Activated T-cell treated with anti-CD3 and anti-CD28 coated beads, Interleukin-2, amount 50 U/mL, for 4 hours (primary cell): ENCODE measurements around the gene UBAP2. TPM values are rescaled to one million over a fixed set of nuclear protein-coding genes. Genes with fewer than 3 reads are reported as not detected.
"Not testable (repeated sequence)": the region's sequence is repeated elsewhere in the genome, so short reads cannot be mapped to it uniquely, and the experiment has no call there.

Experiments
- ATAC-seq, 2 donors: fragments of 200-7000 bp; cut with Tn5 transposase; one replicate each; pipeline ENCODE4 v1.10.0; 2021
- DNase-seq: peaks from one replicate; pipeline ENCODE4 v3.0.0-alpha.2; 2020
- H3K27me3 Mint-ChIP-seq: one replicate; pipeline ENCODE4 v1.8.0; 2021; ENCODE audit warnings: low read depth, mixed read lengths
- H3K36me3 Mint-ChIP-seq: one replicate; pipeline ENCODE4 v1.8.0; 2022; ENCODE audit warnings: mixed read lengths; ENCODE audit not compliant: insufficient read depth
- H3K4me1 Mint-ChIP-seq: one replicate; pipeline ENCODE4 v1.8.0; 2021; ENCODE audit warnings: low read depth, mixed read lengths
- H3K4me3 Mint-ChIP-seq: one replicate; pipeline ENCODE4 v1.8.0; 2021; ENCODE audit warnings: mild to moderate bottlenecking, moderate library complexity, mixed read lengths
- H3K9me3 Mint-ChIP-seq: one replicate; pipeline ENCODE4 v1.8.0; 2021; ENCODE audit warnings: mixed read lengths
- total RNA-seq, 3 donors: library from RNA; stranded (reverse); gene quantifications; one replicate each; pipeline ENCODE4 v1.2.1, GENCODE V29; 2021

Gene UBAP2
- total RNA-seq, 3 donors from 2014 or later, result 47.9 to 59.4 (median 52.3) TPM

- Mint-ChIP-seq H3K36me3 (peaks cover 16% of the 10 kb centered on the region), H3K27me3 (no peaks in the 10 kb centered on the region), H3K4me3 (no peak overlapping the region), H3K4me1 (peaks cover 11% of the 10 kb centered on the region), H3K9me3 (no peaks in the 10 kb centered on the region)
- ATAC-seq (no peak), DNase-seq (no peak)
Measured at GRCh38 chr9:34034698-34035065, 14.0 kb downstream of the UBAP2 start.

GRCh38 chr9:34032631-34033030 lies 16.1 kb downstream of the UBAP2 start:
- peaks cover 15% of the 10 kb centered on the region for H3K36me3 Mint-ChIP-seq
- DNase-seq, result no peak
- no peak for ATAC-seq
- no peaks in the 10 kb centered on the region for H3K9me3 Mint-ChIP-seq
- no peak overlapping the region for H3K4me3 Mint-ChIP-seq
- H3K4me1 Mint-ChIP-seq, result peaks cover 11% of the 10 kb centered on the region
- H3K27me3 Mint-ChIP-seq, result no peaks in the 10 kb centered on the region

- H3K9me3 Mint-ChIP-seq, result no peaks in the 10 kb centered on the region
Measured at GRCh38 chr9:34027845-34028574, 20.7 kb downstream of the UBAP2 start.

GRCh38 chr9:34025811-34026210 lies 22.9 kb downstream of the UBAP2 start:
- Mint-ChIP-seq H3K27me3 (no peaks in the 10 kb centered on the region), H3K4me1 (peaks cover 5% of the 10 kb centered on the region), H3K9me3 (no peaks in the 10 kb centered on the region), H3K36me3 (peaks cover 6% of the 10 kb centered on the region), H3K4me3 (no peak overlapping the region)
- DNase-seq, result no peak
- no peak for ATAC-seq

More at GRCh38 chr9:34027845-34028574, 20.7 kb downstream of the UBAP2 start:
- DNase-seq (no peak), ATAC-seq (no peak)
- H3K36me3 Mint-ChIP-seq, result peaks cover 11% of the 10 kb centered on the region
- H3K4me3 Mint-ChIP-seq, result no peak overlapping the region
- peaks cover 5% of the 10 kb centered on the region for H3K4me1 Mint-ChIP-seq
- no peaks in the 10 kb centered on the region for H3K27me3 Mint-ChIP-seq

- no peak overlapping the region for H3K4me3 Mint-ChIP-seq
- H3K9me3 Mint-ChIP-seq, result no peaks in the 10 kb centered on the region
- ATAC-seq (no peak), DNase-seq (no peak)
- peaks cover 6% of the 10 kb centered on the region for H3K36me3 Mint-ChIP-seq
- H3K4me1 Mint-ChIP-seq, result peaks cover 5% of the 10 kb centered on the region
- no peaks in the 10 kb centered on the region for H3K27me3 Mint-ChIP-seq
Measured at GRCh38 chr9:34025062-34025461, 23.6 kb downstream of the UBAP2 start.

GRCh38 chr9:34024476-34024875 lies 24.2 kb downstream of the UBAP2 start:
- H3K9me3 Mint-ChIP-seq, H3K4me1 Mint-ChIP-seq, H3K36me3 Mint-ChIP-seq, DNase-seq, ATAC-seq, H3K27me3 Mint-ChIP-seq, H3K4me3 Mint-ChIP-seq: not testable (repeated sequence)

GRCh38 chr9:34016149-34016548 lies 32.5 kb downstream of the UBAP2 start:
- H3K27me3 Mint-ChIP-seq, result no peaks in the 10 kb centered on the region
- ATAC-seq, result no peak
- no peaks in the 10 kb centered on the region for H3K9me3 Mint-ChIP-seq
- no peak for DNase-seq
- no peak overlapping the region for H3K4me3 Mint-ChIP-seq
- peaks cover 8% of the 10 kb centered on the region for H3K36me3 Mint-ChIP-seq
- H3K4me1 Mint-ChIP-seq, result no peaks in the 10 kb centered on the region

- DNase-seq, result no peak
- Mint-ChIP-seq H3K4me1 (no peaks in the 10 kb centered on the region), H3K4me3 (no peak overlapping the region), H3K36me3 (peaks cover 14% of the 10 kb centered on the region), H3K27me3 (no peaks in the 10 kb centered on the region), H3K9me3 (no peaks in the 10 kb centered on the region)
- no peak for ATAC-seq
Measured at GRCh38 chr9:34010979-34011378, 37.7 kb downstream of the UBAP2 start.

GRCh38 chr9:34001951-34002350 lies 46.7 kb downstream of the UBAP2 start:
- no peaks in the 10 kb centered on the region for H3K4me1 Mint-ChIP-seq

GRCh38 chr9:34001298-34001697 lies 47.4 kb downstream of the UBAP2 start:
- H3K4me1 Mint-ChIP-seq, result no peaks in the 10 kb centered on the region
- H3K9me3 Mint-ChIP-seq, result no peaks in the 10 kb centered on the region
- H3K4me3 Mint-ChIP-seq, result no peak overlapping the region
- no peaks in the 10 kb centered on the region for H3K27me3 Mint-ChIP-seq
- peaks cover 21% of the 10 kb centered on the region for H3K36me3 Mint-ChIP-seq
- DNase-seq (no peak), ATAC-seq (no peak)

More at GRCh38 chr9:34001951-34002350, 46.7 kb downstream of the UBAP2 start:
- Mint-ChIP-seq H3K4me3 (no peak overlapping the region), H3K27me3 (no peaks in the 10 kb centered on the region), H3K9me3 (no peaks in the 10 kb centered on the region), H3K36me3 (peaks cover 17% of the 10 kb centered on the region)
- ATAC-seq (no peak), DNase-seq (no peak)

GRCh38 chr9:33995449-33995848 lies 53.2 kb downstream of the UBAP2 start:
- ATAC-seq (no peak), DNase-seq (no peak)
- H3K4me1 Mint-ChIP-seq, result no peaks in the 10 kb centered on the region
- H3K27me3 Mint-ChIP-seq, result no peaks in the 10 kb centered on the region
- H3K4me3 Mint-ChIP-seq, result no peak overlapping the region
- no peaks in the 10 kb centered on the region for H3K9me3 Mint-ChIP-seq
- peaks cover 24% of the 10 kb centered on the region for H3K36me3 Mint-ChIP-seq

- Mint-ChIP-seq H3K36me3 (peaks cover 33% of the 10 kb centered on the region), H3K4me1 (peaks cover 13% of the 10 kb centered on the region), H3K27me3 (no peaks in the 10 kb centered on the region), H3K4me3 (no peak overlapping the region), H3K9me3 (no peaks in the 10 kb centered on the region)
- DNase-seq, result no peak
- ATAC-seq, result no peak
Measured at GRCh38 chr9:33993104-33993503, 55.6 kb downstream of the UBAP2 start.

- DNase-seq (no peak), ATAC-seq (no peak)
- no peaks in the 10 kb centered on the region for H3K27me3 Mint-ChIP-seq
- H3K36me3 Mint-ChIP-seq, result peaks cover 31% of the 10 kb centered on the region
- no peaks in the 10 kb centered on the region for H3K9me3 Mint-ChIP-seq
- H3K4me3 Mint-ChIP-seq, result no peak overlapping the region
- peaks cover 13% of the 10 kb centered on the region for H3K4me1 Mint-ChIP-seq
Measured at GRCh38 chr9:33992632-33993031, 56.1 kb downstream of the UBAP2 start.

GRCh38 chr9:33988219-33988890 lies 60.3 kb downstream of the UBAP2 start:
- Mint-ChIP-seq H3K4me1 (peaks cover 13% of the 10 kb centered on the region), H3K36me3 (peaks cover 24% of the 10 kb centered on the region), H3K27me3 (no peaks in the 10 kb centered on the region), H3K9me3 (no peaks in the 10 kb centered on the region), H3K4me3 (peak overlapping the region; percentile 22)
- DNase-seq (no peak), ATAC-seq (peak; percentile 93 to 98)

- peaks cover 19% of the 10 kb centered on the region for H3K36me3 Mint-ChIP-seq
- H3K27me3 Mint-ChIP-seq, result no peaks in the 10 kb centered on the region
- H3K4me1 Mint-ChIP-seq, result no peaks in the 10 kb centered on the region
- ATAC-seq (no peak), DNase-seq (no peak)
- no peaks in the 10 kb centered on the region for H3K9me3 Mint-ChIP-seq
- H3K4me3 Mint-ChIP-seq, result no peak overlapping the region
Measured at GRCh38 chr9:33976414-33976813, 72.3 kb downstream of the UBAP2 start.
